ENCODE results near the gene DYTN. TPM values are rescaled to one million over a fixed set of nuclear protein-coding genes. Genes with fewer than 3 reads are reported as not detected.

DYTN gene
- total RNA-seq, 1 experiment from 2014 or later = not detected

DNA sequence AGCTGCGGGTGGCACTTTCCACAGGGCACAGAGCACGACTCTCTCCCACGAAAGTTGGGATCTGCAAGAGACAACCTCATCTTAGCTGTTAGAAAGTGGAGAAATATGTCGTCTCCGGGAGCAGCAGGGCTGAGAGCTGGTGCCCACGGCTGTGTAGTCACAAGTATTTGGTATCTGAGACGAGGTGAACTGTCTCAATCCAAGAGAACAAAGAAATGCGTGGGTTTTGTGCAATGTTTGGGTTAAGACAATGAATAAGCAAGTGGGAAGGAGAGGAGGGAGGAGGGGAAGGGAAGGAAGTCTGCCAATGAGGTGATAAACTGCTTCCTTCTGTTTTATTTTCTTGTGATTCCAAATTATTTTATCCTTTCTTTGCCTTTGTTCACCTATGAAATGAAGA lies 18.0 kb downstream of the DYTN start:
- TF ChIP-seq, protein P1, sequence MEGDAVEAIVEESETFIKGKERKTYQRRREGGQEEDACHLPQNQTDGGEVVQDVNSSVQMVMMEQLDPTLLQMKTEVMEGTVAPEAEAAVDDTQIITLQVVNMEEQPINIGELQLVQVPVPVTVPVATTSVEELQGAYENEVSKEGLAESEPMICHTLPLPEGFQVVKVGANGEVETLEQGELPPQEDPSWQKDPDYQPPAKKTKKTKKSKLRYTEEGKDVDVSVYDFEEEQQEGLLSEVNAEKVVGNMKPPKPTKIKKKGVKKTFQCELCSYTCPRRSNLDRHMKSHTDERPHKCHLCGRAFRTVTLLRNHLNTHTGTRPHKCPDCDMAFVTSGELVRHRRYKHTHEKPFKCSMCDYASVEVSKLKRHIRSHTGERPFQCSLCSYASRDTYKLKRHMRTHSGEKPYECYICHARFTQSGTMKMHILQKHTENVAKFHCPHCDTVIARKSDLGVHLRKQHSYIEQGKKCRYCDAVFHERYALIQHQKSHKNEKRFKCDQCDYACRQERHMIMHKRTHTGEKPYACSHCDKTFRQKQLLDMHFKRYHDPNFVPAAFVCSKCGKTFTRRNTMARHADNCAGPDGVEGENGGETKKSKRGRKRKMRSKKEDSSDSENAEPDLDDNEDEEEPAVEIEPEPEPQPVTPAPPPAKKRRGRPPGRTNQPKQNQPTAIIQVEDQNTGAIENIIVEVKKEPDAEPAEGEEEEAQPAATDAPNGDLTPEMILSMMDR (conservative IDR thresholded peaks at IDR 0.05) = no peak
- TF ChIP-seq EZH2 (IDR thresholded peaks at IDR 0.05; ENCODE audit: low read depth) = no peak
- intact Hi-C loops (cut with micrococcal nuclease; ENCODE audit: unreplicated experiment) = no loop called here
- Histone ChIP-seq H3K27me3 (ENCODE audit: insufficient read depth, low read depth) (no peaks in the 10 kb centered on the region), H3K4me1 (replicated peaks; ENCODE audit: insufficient read depth) (no peaks in the 10 kb centered on the region), H3K27ac (no peak overlapping the region), H3K36me3 (ENCODE audit: low read depth) (no peaks in the 10 kb centered on the region), H3F3A (ENCODE audit: insufficient read depth, low read depth) (no peaks in the 10 kb centered on the region), H3K9me2 (ENCODE audit: insufficient read depth) (no peaks in the 10 kb centered on the region), H2AFZ (no peak overlapping the region), H3K9me3 (ENCODE audit: insufficient read depth, low read depth) (no peaks in the 10 kb centered on the region), H3K4me2 (no peak overlapping the region), H4K20me1 (ENCODE audit: insufficient read depth) (no peaks in the 10 kb centered on the region), H3K79me2 (ENCODE audit: low read depth) (no peaks in the 10 kb centered on the region), H3K4me3 (no peak overlapping the region)
- BruUV-seq (replicated peaks) = no TSS peak
- DNase-seq = no peak
- ChIA-PET CTCF (no interaction called here), POLR2A (ENCODE audit: unreplicated experiment) (no interaction called here)

DNA sequence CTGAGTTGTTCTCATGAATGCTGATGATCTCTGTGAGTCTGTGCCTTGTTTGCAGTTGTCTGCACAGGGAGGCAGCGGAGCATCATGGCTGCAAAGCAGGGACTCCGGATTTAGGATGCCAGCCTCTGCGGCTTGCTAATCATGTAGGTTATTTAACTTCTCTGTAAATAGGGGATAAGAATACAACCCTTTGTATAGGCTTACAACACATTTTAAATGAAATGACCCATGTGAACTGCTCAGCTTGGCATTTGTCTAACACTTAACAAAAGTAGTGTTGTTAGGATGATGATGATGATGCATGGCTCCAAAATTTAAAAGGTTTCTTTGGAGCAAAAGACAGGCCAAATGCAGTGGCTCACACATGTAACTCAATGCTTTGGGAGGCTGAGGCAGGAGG lies 19.4 kb downstream of the DYTN start:
- Histone ChIP-seq H3K4me2 (no peak overlapping the region), H3K79me2 (ENCODE audit: low read depth) (no peaks in the 10 kb centered on the region), H3F3A (ENCODE audit: insufficient read depth, low read depth) (no peaks in the 10 kb centered on the region), H3K36me3 (ENCODE audit: low read depth) (no peaks in the 10 kb centered on the region), H3K27ac (no peak overlapping the region), H3K4me1 (replicated peaks; ENCODE audit: insufficient read depth) (no peaks in the 10 kb centered on the region), H3K27me3 (ENCODE audit: insufficient read depth, low read depth) (no peaks in the 10 kb centered on the region), H2AFZ (no peak overlapping the region), H3K9me2 (ENCODE audit: insufficient read depth) (no peaks in the 10 kb centered on the region), H3K4me3 (no peak overlapping the region), H4K20me1 (ENCODE audit: insufficient read depth) (no peaks in the 10 kb centered on the region), H3K9me3 (ENCODE audit: insufficient read depth, low read depth) (no peaks in the 10 kb centered on the region)
- no peak for DNase-seq
- TF ChIP-seq EZH2 (IDR thresholded peaks at IDR 0.05; ENCODE audit: low read depth) = no peak
- TF ChIP-seq, protein P1 (conservative IDR thresholded peaks at IDR 0.05) = no peak
- intact Hi-C loops (cut with micrococcal nuclease; ENCODE audit: unreplicated experiment) = loop anchor here (10.0 kb wide), 1 partner anchor 144 kb away; no protein-coding TSS in a partner anchor
- BruUV-seq (replicated peaks) = no TSS peak
- ChIA-PET CTCF (no interaction called here), POLR2A (ENCODE audit: unreplicated experiment) (no interaction called here)

DNA sequence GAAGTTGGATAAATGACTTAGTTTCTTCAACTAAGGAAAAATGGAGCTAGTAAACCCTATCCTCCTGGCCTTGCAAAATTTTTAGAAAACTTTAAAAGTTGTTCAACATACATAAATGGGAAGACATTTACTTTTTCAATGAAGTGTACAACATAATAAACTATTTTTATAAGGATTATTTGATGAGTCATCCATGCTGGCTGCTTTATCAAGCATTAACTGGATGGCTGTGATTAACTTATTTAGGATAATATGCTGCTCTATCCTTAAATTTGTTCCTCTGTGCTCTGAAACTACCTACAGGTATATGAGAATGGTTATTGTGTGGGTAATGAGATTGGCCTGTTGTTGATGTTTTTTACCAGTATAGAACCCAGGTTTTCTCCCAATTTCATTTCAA lies 21.3 kb downstream of the DYTN start:
- Histone ChIP-seq H3K27me3 (ENCODE audit: insufficient read depth, low read depth) (no peaks in the 10 kb centered on the region), H3K4me1 (replicated peaks; ENCODE audit: insufficient read depth) (no peaks in the 10 kb centered on the region), H3K9me3 (ENCODE audit: insufficient read depth, low read depth) (no peaks in the 10 kb centered on the region), H2AFZ (no peak overlapping the region), H4K20me1 (ENCODE audit: insufficient read depth) (no peaks in the 10 kb centered on the region), H3K36me3 (ENCODE audit: low read depth) (no peaks in the 10 kb centered on the region), H3K4me2 (no peak overlapping the region), H3K9me2 (ENCODE audit: insufficient read depth) (no peaks in the 10 kb centered on the region), H3F3A (ENCODE audit: insufficient read depth, low read depth) (no peaks in the 10 kb centered on the region), H3K4me3 (no peak overlapping the region), H3K79me2 (ENCODE audit: low read depth) (no peaks in the 10 kb centered on the region), H3K27ac (no peak overlapping the region)
- no peak for DNase-seq
- TF ChIP-seq, protein P1 (conservative IDR thresholded peaks at IDR 0.05) = no peak
- no peak for TF ChIP-seq EZH2 (IDR thresholded peaks at IDR 0.05; ENCODE audit: low read depth)
- intact Hi-C loops (cut with micrococcal nuclease; ENCODE audit: unreplicated experiment) = loop anchor here (10.0 kb wide), 1 partner anchor 142 kb away; no protein-coding TSS in a partner anchor
- ChIA-PET CTCF (no interaction called here), POLR2A (ENCODE audit: unreplicated experiment) (no interaction called here)
- no TSS peak for BruUV-seq (replicated peaks)
